HTR-8/SVneo (cell line): Measurements from ENCODE around the gene SFSWAP.
"Not testable (repeated sequence)": the region's sequence is repeated elsewhere in the genome, so short reads cannot be mapped to it uniquely, and the experiment has no call there.

Source experiments
- DNase-seq: peaks from one replicate; pipeline ENCODE4 v3.0.0; 2011; ENCODE audit warnings: low spot score, mixed read lengths; ENCODE audit not compliant: insufficient read length
- FAIRE-seq: peaks from 2 replicates; lab custom pipeline; 2011; peaks lifted over from hg19 to GRCh38; lab: Jason Lieb, UNC

SFSWAP gene

DNA sequence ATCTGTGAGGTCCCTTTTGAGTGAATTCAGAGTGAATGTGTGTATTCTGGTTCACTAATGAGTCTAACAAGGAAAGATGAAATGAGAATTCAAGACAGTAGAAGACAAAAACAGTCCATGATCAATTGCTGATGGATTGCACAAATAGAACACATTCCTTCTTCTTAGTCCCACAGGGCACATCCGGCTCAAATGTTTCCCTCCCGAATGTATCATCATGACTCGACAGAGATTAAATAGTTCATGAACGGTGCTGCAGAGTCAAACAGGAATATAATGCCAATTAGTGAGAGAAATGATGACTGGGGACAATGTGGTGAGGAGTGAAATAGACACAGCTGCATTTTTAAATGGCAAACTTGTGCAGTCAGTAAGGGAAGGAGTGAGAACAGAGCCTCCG is 11.5 kb upstream of the SFSWAP start:
- no peak for DNase-seq
- FAIRE-seq = no peak

DNA sequence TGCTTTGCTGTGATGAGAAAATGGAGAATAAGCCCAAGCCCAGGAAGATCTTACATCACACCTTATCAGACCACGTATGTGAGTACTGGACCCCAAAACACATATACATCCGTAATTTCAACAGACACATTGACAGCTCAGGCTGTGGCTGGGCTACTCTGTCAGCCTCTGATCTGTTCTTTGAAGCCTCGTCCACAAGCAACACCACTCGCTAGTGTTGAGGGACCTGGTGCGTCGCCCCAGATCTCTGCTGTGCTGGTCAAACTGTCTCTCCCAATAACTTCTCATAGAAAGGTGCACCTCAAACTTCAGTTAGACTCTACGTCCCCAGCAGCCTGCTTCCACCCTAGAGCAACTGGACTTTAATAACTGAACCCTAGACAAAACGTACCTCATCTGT is 10.6 kb upstream of the SFSWAP start:
- DNase-seq (no peak), FAIRE-seq (no peak)

DNA sequence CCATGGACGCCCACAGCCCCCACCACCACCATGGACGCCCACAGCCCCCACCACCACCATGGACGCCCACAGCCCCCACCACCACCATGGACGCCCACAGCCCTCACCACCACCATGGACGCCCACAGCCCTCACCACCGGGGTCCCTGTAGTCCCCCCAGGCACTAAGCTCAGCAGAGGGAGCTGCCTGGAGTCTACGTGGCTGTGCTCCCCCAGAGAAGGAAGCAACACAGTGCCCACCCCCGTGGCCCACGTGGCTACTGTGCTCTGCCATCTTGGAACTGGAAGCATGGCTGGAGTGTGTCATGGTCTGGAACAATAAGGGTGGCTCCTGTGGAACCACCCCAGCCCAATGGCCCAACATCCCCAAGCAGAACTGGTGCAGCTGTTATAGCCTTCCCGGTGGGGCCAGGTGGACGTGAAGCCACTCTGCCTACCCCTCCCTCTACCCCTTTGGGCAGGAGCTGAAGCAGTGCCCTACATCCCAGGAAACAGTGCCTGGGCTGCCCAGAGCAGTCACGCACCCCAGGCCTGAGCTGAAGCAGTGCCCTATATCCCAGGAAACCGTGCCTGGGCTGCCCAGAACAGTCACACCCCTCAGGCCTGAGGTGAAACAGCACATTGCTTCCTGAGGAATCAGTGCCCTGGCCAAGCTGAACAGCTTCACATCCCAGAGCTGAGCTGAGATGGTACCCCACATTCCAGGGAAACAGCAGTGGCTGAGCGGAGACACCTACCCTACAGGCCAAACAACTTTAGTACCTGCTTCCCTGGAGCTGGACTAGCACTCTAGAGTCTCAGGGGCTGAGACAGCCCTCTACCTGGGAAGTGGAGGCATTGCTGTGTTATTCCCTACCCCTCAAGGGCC is 9.0 kb upstream of the SFSWAP start:
- DNase-seq (no peak), FAIRE-seq (no peak)

- no peak for FAIRE-seq
- DNase-seq = no peak
These were observed 8.4 kb upstream of the SFSWAP start for GRCh38 chr12:131702573-131702877.

- no peak for DNase-seq
- FAIRE-seq = no peak
These were observed 7.7 kb upstream of the SFSWAP start for GRCh38 chr12:131703161-131703560.

GRCh38 chr12:131704509-131704908 is 6.4 kb upstream of the SFSWAP start:
- FAIRE-seq = no peak
- DNase-seq = no peak

DNA sequence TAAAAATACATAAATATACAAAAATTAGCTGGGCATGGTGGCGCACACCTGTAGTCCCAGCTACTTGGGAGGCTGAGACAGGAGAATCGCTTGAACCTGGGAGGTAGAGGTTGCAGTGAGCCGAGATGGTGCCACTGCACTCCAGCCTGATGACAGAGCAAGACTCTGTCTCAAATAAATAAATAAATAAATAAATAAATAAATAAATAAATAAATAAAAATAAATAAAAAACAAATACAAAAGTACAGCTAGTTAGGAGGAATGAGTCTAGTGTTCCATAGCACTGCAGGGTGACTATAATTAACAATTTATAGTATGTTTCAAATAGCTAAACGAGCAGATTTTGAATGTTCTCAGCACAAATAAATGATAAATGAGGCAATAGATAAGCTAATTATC is 4.2 kb upstream of the SFSWAP start:
- DNase-seq, FAIRE-seq: not testable (repeated sequence)

GRCh38 chr12:131709226-131709625 is 1.7 kb upstream of the SFSWAP start:
- FAIRE-seq (no peak), DNase-seq (no peak)

DNA sequence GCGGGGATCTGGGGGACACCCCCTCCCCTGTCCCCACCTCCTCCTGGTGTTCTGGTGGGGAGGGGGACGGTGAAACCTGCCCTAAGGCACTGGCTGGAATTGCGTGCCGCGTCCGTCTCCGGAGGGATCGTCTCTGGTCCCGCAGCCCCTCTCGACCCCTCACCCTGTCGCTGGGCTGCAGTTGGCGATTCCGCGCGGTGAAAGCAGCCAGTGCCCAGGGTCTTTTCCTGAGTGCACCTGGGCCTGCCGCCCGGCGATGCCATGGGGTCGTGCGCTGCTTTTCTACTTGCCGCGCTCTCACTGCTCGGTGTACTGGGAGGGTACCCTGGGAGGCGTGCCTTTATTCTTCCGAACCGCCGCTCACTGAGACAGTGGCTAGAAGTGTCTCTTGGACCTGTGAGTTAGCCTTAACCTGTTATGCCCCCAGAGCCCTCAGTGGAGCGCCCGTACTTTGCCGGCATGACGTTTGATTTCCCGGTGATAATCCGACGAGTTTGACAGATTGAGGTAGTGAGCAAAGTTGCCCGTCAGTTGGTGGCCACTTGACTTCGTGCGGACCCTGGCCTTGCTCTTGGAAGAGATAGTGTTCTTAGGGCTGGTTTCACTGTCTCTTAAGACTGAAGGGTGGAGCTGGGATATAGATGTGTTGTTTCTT is 788 bp downstream of the SFSWAP start:
- FAIRE-seq (no peak), DNase-seq (no peak)

GRCh38 chr12:131713349-131713748 is 2.5 kb downstream of the SFSWAP start:
- DNase-seq (no peak), FAIRE-seq (no peak)

DNA sequence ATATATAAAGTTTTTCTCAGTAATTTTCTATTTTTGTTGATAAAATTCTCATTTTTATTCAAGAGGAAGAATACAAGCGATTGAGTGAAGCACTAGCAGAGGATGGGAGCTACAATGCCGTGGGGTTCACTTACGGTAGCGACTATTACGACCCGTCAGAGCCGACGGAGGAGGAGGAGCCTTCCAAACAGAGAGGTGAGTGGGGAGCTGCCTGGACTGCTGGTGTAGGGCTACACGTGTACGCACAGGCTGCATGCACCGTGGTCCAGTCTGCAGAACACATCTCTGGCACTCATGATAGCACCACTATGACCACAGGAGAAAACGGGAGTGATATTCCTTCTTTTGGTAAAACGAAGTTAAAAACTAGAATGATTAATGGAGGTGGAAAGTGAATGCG is 3.9 kb downstream of the SFSWAP start:
- DNase-seq (no peak), FAIRE-seq (no peak)

GRCh38 chr12:131716282-131716681 is 5.4 kb downstream of the SFSWAP start:
- DNase-seq = no peak
- FAIRE-seq = no peak

DNA sequence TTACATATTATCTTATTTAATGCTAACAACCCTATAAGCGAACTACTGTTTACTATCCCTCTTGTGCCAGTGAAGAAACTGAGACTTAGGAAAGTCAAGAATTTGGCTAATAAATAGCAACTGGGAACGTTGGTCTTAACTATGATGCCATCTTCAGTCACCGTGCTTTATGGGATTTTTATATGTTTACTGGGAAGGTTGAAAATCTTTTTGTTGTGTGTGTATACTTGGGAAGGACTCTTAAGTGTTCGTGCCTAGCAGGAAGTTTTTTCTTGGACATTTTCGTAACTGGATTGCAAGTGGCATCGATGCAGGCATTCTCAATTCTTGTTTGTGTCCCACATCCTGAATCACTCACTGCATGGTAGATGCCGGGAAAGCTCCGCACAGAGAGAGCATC is 9.4 kb downstream of the SFSWAP start:
- no peak for DNase-seq
- no peak for FAIRE-seq

- DNase-seq (no peak), FAIRE-seq (no peak)
These were observed 10.0 kb downstream of the SFSWAP start for GRCh38 chr12:131720921-131721320.

DNA sequence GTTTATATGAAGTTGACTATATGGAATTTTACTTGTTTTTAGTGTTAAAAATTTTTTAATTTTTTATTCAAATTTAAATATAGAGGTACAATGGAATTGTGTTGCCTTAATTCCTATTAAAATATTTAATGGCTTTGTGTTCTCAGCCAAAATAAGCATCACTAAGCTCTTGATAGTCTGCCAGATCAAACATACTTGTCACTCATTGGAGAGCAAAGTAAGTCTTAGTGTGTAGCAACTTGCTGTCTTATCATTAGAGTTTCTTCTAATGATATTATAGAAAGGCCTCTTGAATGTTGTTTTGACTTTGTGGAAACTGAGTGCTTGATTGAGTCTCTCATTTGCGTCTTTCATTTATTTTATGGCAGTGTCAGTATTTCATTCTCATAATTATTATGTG is 10.7 kb downstream of the SFSWAP start:
- FAIRE-seq (no peak), DNase-seq (no peak)

DNA sequence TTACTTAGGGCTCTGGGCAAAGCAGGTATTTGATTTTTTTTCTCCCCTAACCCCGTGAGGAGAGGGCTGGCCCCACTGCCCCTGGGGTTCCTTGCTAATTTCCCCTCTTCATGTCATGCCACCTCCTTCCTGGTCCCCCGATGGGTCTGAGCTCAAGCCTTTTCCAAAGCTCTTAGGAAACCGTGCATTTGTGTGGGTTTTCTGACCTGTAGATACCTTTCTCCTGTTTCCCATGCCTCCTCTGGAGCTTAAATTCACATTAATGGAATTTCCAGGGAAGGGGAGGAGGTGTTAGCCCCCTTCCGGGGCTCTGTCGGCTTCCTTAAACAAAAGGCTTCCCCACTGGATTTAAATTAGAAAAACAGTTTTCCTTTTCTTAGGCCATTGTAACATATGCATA is 12.6 kb downstream of the SFSWAP start:
- no peak for DNase-seq

GRCh38 chr12:131724534-131724933 is 13.6 kb downstream of the SFSWAP start:
- no peak for FAIRE-seq

More for the DNA sequence above, 12.6 kb downstream of the SFSWAP start:
- FAIRE-seq = no peak

GRCh38 chr12:131725503-131725902 is 14.6 kb downstream of the SFSWAP start:
- no peak for DNase-seq
- FAIRE-seq = no peak

More at GRCh38 chr12:131724534-131724933, 13.6 kb downstream of the SFSWAP start:
- DNase-seq = no peak

DNA sequence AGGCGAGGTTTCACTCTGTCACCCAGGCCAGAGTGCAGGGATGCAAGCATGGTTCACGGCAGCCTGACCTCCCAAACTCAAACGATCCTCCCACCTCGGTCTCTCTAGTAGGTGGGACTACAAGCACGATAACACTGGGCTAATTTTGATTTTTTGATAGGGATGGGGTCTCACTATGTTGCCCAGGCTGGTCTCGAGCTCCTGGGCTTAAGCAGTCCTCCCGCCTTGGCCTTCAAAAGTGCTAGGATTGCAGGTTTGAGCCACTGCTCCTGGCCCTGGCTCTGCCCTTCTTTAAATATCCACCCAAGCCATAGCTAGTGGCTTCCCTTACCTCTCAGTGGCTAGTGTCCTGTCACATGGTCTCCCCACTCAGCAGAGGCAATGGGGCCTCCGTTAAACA is 17.8 kb downstream of the SFSWAP start:
- no peak for DNase-seq
- no peak for FAIRE-seq

DNA sequence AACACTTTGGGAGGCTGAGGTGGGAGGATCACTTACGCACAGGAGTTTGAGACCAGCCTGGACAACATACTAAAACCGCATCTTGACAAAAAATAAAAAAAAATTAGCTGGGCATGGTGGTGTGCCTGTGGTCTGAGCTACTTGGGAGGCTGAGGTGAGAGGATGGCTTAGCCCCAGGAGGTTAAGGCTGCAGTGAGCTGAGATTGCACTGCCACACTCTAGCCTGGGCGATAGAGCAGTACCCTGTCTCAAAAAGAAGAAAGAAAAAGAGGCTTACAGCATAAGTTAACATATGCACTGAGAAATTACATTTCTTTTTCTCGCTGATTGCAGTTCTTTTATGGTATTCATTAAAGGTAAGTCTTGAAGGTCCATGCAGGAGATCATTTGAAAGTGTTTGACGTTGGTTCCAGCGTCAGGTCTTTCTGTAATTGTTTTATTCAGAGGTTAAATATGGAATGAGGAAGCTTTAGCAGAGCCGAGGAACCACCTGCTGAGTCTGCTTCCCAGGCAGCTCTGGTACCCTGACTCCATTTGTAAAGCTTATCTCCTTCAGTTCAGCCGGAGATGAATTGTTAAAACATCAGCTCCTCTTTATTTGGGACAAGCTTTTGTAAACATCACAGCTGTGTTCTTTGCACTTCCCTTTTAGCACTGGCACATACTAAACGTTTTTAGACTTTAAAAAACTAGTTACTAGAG is 18.5 kb downstream of the SFSWAP start:
- no peak for FAIRE-seq
- DNase-seq = no peak

- FAIRE-seq = no peak
These were observed 22.2 kb downstream of the SFSWAP start for GRCh38 chr12:131732996-131733615.

More at GRCh38 chr12:131732996-131733615, 22.2 kb downstream of the SFSWAP start:
- DNase-seq = no peak
